Peyer's patch (tissue), 4 donors: ENCODE results near the gene APOA5. TPM values are rescaled to one million over a fixed set of nuclear protein-coding genes. Genes with fewer than 3 reads are reported as not detected.

Experiments used
- DNase-seq, 3 donors: peaks; one replicate each; pipeline ENCODE4 v3.0.0-alpha.2; 2017 to 2019
- H3K27ac ChIP-seq, 4 donors: fragments of 200-600 bp; sonication (generic); one replicate each; pipeline ENCODE4 v1.5.1; 2016 to 2019
- H3K27me3 ChIP-seq, 2 donors: fragments of 200-600 bp; sonication (generic); one replicate each; pipeline ENCODE4 v1.5.1; 2019
- H3K36me3 ChIP-seq, 3 donors: fragments of 200-600 bp; sonication (generic); one replicate each; pipeline ENCODE4 v1.5.1; 2016 to 2019
- H3K4me1 ChIP-seq, 4 donors: fragments of 200-600 bp; sonication (generic); one replicate each; pipeline ENCODE4 v1.5.1; 2016 to 2019
- H3K4me3 ChIP-seq, 4 donors: fragments of 200-600 bp; sonication (generic); 1 replicate in 3 of 4; 2 replicates in 1 of 4; pipeline ENCODE4 v1.5.1; 2016 to 2019; ENCODE audit warnings: mild to moderate bottlenecking in 1 of 4
- H3K9me3 ChIP-seq, 4 donors: fragments of 200-600 bp; sonication (generic); one replicate each; pipeline ENCODE4 v1.5.1; 2016 to 2019; ENCODE audit warnings: mild to moderate bottlenecking in 1 of 4
- CTCF ChIP-seq, 6 experiments: fragments of 450-650 bp in 4 of 6; fragments of 200-600 bp in 2 of 6; sonication (generic) in 1 of 6; IDR thresholded peaks; one replicate each; pipeline ENCODE4 v1.5.1; 2017 to 2019; ENCODE audit warnings: antibody characterized with exemption in 6 of 6, mild to moderate bottlenecking in 3 of 6, moderate library complexity in 1 of 6
- POLR2A ChIP-seq, 2 donors: fragments of 450-650 bp; IDR thresholded peaks; one replicate each; pipeline ENCODE4 v1.5.1; 2017; ENCODE audit warnings: antibody characterized with exemption in 2 of 2, mild to moderate bottlenecking in 2 of 2, moderate library complexity in 2 of 2
- total RNA-seq, 4 donors: library from RNA; depleted of rRNA; stranded (reverse); fragments of >200 nt; gene quantifications; one replicate each; pipeline ENCODE4 v1.1.0, GENCODE V29; 2016

The APOA5 gene
- total RNA-seq, 4 donors from 2014 or later = 2.8 to 3.2 TPM; not detected in 2

GRCh38 chr11:116833816-116834534 lies 42.3 kb upstream of the APOA5 start:
- H3K27ac ChIP-seq = peak overlapping the region in 2 of 4 donors; percentile 81 to 82
- H3K9me3 ChIP-seq = no peaks in the 10 kb centered on the region
- H3K36me3 ChIP-seq = no peaks in the 10 kb centered on the region
- TF ChIP-seq POLR2A (IDR thresholded peaks at IDR 0.05) (no peak), CTCF (IDR thresholded peaks at IDR 0.05) (no peak)
- H3K4me1 ChIP-seq = peaks cover 0 to 21% (median 6%) of the 10 kb centered on the region in 4 donors
- no peaks in the 10 kb centered on the region for H3K27me3 ChIP-seq
- H3K4me3 ChIP-seq = no peak overlapping the region
- peak in 1 of 3 donors; percentile 63 for DNase-seq

DNA sequence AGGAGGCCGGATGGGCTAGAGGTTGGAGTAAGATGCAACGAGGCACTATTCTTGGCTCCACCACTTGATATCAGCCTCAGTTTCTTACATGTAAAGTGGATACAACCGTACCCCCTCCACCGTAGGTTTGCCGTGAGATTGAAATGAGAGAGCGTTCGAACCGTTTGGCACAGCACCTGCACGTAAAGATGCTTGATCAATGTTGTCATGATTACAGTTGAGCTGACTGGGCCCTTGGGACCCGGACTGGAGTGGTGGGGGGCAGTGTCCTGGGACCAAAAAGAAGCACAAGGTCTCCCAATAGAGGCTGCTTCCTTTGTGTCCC lies 41.8 kb upstream of the APOA5 start:
- peaks cover 0 to 21% (median 6%) of the 10 kb centered on the region in 4 donors for H3K4me1 ChIP-seq
- no peak for TF ChIP-seq CTCF (IDR thresholded peaks at IDR 0.05)
- TF ChIP-seq POLR2A (IDR thresholded peaks at IDR 0.05) = no peak
- H3K27ac ChIP-seq = peak overlapping the region in 2 of 4 donors; percentile 81 to 82
- H3K36me3 ChIP-seq = no peaks in the 10 kb centered on the region
- no peaks in the 10 kb centered on the region for H3K27me3 ChIP-seq
- no peaks in the 10 kb centered on the region for H3K9me3 ChIP-seq
- no peak overlapping the region for H3K4me3 ChIP-seq
- DNase-seq = peak in 1 of 3 donors; percentile 42

DNA sequence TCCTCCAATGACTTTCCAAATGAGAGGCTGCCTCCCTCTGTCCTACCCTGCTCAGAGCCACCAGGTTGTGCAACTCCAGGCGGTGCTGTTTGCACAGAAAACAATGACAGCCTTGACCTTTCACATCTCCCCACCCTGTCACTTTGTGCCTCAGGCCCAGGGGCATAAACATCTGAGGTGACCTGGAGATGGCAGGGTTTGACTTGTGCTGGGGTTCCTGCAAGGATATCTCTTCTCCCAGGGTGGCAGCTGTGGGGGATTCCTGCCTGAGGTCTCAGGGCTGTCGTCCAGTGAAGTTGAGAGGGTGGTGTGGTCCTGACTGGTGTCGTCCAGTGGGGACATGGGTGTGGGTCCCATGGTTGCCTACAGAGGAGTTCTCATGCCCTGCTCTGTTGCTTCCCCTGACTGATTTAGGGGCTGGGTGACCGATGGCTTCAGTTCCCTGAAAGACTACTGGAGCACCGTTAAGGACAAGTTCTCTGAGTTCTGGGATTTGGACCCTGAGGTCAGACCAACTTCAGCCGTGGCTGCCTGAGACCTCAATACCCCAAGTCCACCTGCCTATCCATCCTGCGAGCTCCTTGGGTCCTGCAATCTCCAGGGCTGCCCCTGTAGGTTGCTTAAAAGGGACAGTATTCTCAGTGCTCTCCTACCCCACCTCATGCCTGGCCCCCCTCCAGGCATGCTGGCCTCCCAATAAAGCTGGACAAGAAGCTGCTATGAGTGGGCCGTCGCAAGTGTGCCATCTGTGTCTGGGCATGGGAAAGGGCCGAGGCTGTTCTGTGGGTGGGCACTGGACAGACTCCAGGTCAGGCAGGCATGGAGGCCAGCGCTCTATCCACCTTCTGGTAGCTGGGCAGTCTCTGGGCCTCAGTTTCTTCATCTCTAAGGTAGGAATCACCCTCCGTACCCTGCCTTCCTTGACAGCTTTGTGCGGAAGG lies 40.9 kb upstream of the APOA5 start:
- Histone ChIP-seq H3K36me3 (no peaks in the 10 kb centered on the region), H3K4me3 (peak overlapping the region in 2 of 4 donors; percentile 36 to 46), H3K9me3 (no peaks in the 10 kb centered on the region), H3K4me1 (peaks cover 0 to 21% (median 6%) of the 10 kb centered on the region in 4 donors), H3K27me3 (no peaks in the 10 kb centered on the region), H3K27ac (peak overlapping the region in 2 of 4 donors; percentile 81 to 82)
- no peak for DNase-seq
- no peak for TF ChIP-seq POLR2A (IDR thresholded peaks at IDR 0.05)
- TF ChIP-seq CTCF (IDR thresholded peaks at IDR 0.05) = peak in 1 of 6 experiments; percentile 12

- DNase-seq = no peak
- H3K4me1 ChIP-seq = peaks cover 0 to 20% (median 6%) of the 10 kb centered on the region in 4 donors
- H3K36me3 ChIP-seq = no peaks in the 10 kb centered on the region
- TF ChIP-seq POLR2A (IDR thresholded peaks at IDR 0.05) = no peak
- no peak for TF ChIP-seq CTCF (IDR thresholded peaks at IDR 0.05)
- peak overlapping the region in 3 of 4 donors; percentile 5 to 82 (median 81) for H3K27ac ChIP-seq
- peak overlapping the region in 2 of 4 donors; percentile 36 to 46 for H3K4me3 ChIP-seq
- no peaks in the 10 kb centered on the region for H3K27me3 ChIP-seq
- no peaks in the 10 kb centered on the region for H3K9me3 ChIP-seq
Measured at GRCh38 chr11:116831790-116832349, 40.2 kb upstream of the APOA5 start.

- H3K4me3 ChIP-seq = peak overlapping the region in 2 of 4 donors; percentile 43 to 53
- no peaks in the 10 kb centered on the region for H3K9me3 ChIP-seq
- H3K36me3 ChIP-seq = no peaks in the 10 kb centered on the region
- H3K27me3 ChIP-seq = no peaks in the 10 kb centered on the region
- TF ChIP-seq CTCF (IDR thresholded peaks at IDR 0.05) = no peak
- TF ChIP-seq POLR2A (IDR thresholded peaks at IDR 0.05) = no peak
- H3K4me1 ChIP-seq = peaks cover 0 to 5% (median 1%) of the 10 kb centered on the region in 4 donors
- no peak for DNase-seq
- H3K27ac ChIP-seq = peak overlapping the region in 3 of 4 donors; percentile 40 to 92 (median 81)
Measured at GRCh38 chr11:116830184-116830912, 38.7 kb upstream of the APOA5 start.
